B cell (primary cell): ENCODE results near the gene SLC25A48.

Experiments
- EZH2 ChIP-seq: IDR thresholded peaks from 2 replicates; pipeline ENCODE4 v1.6.1; 2012; ENCODE audit warnings: borderline replicate concordance, low read depth, mild to moderate bottlenecking, moderate library complexity, low read length; ENCODE audit not compliant: insufficient read depth, poor library complexity, severe bottlenecking
- TF ChIP-seq, protein P1 (sequence below): fragments of 200-600 bp; IDR thresholded peaks from one replicate; pipeline ENCODE4 v1.8.0; 2022; ENCODE audit warnings: antibody characterized with exemption, mild to moderate bottlenecking

DNA sequence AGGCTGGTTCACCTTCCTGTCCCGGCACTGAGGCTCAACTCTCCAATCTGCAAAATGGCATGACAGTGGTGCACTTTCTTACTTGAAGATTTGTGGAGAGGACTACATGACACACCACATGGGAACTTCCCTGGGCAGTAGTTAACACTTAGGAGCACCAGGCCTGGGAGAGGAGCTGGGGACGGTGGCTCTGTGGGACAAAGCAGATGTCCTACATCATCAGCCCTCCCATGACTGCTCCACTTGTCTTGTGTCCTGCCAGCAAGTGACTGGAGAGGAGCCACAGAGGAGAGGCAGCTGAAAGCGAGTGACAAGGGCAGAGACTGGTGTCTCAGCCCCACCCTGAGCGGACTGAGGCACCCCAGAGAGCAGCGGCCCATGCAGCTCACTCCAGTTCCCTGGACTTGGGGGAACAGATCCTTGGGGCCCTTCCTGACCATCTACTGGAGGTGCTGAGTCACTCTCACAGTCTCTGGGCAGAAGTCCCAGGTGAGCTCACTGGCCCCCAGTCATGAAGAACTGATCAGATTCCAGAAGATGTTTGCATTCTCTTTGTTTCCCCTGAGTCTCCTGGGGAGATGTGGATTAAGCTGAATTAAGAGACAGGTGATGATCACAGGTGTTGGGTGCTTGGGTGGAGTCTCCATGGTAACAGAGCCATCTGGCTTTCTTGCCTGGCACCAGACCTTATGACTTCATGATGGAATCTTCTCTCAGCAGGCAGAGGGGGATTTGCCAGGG, 13.2 kb upstream of the SLC25A48 start:
- TF ChIP-seq, protein P1, sequence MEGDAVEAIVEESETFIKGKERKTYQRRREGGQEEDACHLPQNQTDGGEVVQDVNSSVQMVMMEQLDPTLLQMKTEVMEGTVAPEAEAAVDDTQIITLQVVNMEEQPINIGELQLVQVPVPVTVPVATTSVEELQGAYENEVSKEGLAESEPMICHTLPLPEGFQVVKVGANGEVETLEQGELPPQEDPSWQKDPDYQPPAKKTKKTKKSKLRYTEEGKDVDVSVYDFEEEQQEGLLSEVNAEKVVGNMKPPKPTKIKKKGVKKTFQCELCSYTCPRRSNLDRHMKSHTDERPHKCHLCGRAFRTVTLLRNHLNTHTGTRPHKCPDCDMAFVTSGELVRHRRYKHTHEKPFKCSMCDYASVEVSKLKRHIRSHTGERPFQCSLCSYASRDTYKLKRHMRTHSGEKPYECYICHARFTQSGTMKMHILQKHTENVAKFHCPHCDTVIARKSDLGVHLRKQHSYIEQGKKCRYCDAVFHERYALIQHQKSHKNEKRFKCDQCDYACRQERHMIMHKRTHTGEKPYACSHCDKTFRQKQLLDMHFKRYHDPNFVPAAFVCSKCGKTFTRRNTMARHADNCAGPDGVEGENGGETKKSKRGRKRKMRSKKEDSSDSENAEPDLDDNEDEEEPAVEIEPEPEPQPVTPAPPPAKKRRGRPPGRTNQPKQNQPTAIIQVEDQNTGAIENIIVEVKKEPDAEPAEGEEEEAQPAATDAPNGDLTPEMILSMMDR, result no peak
- no peak for TF ChIP-seq EZH2
